ENCODE results near the gene CLDN3. TPM values are rescaled to one million over a fixed set of nuclear protein-coding genes. Genes with fewer than 3 reads are reported as not detected.
A peak's percentile ranks its signal among the peaks of the same experiment; 100 is the strongest.

The CLDN3 gene
- polyA plus RNA-seq, 1 donor from 2014 or later = not detected

DNA sequence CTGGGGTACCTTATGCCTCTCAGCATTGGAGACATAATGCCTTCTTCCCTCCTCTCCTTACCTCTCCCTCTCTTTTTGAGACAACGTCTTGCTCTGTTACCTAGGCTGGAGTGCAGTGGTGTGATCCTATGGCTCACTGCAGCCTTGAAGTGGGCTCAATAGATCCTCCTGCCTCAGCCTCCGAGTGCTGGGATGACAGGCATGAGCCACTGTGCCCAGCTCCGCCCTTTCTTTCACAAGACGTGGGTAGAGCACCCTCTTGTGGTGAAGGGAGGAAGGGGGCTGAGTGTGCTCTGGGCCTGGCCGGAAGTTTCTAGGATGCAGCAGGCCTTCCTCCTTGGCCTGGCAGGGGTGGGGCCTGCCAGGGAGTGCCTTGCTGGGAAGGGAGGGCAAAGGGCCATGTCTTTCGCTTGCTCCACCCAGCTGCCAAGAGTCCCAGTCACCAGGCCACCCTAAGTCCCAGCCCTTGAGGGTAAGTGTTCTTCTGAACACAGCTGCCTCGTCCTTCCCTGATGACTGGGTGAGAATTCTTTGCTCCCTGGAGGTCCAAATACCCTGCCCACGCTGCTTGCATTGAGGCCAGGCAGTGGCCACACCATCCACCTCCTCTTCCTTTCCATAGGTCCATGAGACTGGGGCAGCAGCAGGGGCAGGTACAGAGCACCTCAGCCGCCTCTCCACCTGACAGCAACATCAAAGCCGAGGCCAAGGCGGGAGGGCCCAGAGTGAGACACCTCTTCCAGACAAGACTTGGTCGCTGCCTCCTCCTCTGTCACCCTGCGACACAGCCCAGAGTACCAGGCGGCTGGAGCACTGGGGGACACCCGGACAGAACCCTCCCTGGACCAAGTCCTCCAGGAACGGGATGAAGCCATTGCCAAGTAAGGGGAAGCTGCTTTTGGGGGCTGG, 35.2 kb downstream of the CLDN3 start:
- H2AFZ ChIP-seq (ENCODE audit: low read depth, low read length) = no peak overlapping the region
- H3K9ac ChIP-seq (ENCODE audit: low read length) = no peak overlapping the region
- H3F3A ChIP-seq (ENCODE audit: insufficient read depth, low read length, poor library complexity, severe bottlenecking) = no peaks in the 10 kb centered on the region
- no peaks in the 10 kb centered on the region for H3K9me3 ChIP-seq (ENCODE audit: low read length)
- no peaks in the 10 kb centered on the region for H3K27me3 ChIP-seq (ENCODE audit: insufficient read depth, low read depth, low read length)
- no peaks in the 10 kb centered on the region for H3K79me2 ChIP-seq (replicated peaks; ENCODE audit: insufficient read depth, low read length)
- H4K20me1 ChIP-seq (ENCODE audit: insufficient read depth) = no peaks in the 10 kb centered on the region
- H3K36me3 ChIP-seq (ENCODE audit: insufficient read depth, low read length) = no peaks in the 10 kb centered on the region
- no peak overlapping the region for H3K27ac ChIP-seq (ENCODE audit: low read length)
- no peaks in the 10 kb centered on the region for H3K9me2 ChIP-seq (ENCODE audit: insufficient read depth, low read length)
- no peak overlapping the region for H3K4me2 ChIP-seq (ENCODE audit: low read length)
- no peak overlapping the region for H3K4me3 ChIP-seq (ENCODE audit: low read length)
- no peak for TF ChIP-seq POLR2AphosphoS5 (IDR thresholded peaks at IDR 0.05)
- peak; percentile 21 for TF ChIP-seq SMC3 (conservative IDR thresholded peaks at IDR 0.05; ENCODE audit: poor library complexity)
- TF ChIP-seq, protein P1, sequence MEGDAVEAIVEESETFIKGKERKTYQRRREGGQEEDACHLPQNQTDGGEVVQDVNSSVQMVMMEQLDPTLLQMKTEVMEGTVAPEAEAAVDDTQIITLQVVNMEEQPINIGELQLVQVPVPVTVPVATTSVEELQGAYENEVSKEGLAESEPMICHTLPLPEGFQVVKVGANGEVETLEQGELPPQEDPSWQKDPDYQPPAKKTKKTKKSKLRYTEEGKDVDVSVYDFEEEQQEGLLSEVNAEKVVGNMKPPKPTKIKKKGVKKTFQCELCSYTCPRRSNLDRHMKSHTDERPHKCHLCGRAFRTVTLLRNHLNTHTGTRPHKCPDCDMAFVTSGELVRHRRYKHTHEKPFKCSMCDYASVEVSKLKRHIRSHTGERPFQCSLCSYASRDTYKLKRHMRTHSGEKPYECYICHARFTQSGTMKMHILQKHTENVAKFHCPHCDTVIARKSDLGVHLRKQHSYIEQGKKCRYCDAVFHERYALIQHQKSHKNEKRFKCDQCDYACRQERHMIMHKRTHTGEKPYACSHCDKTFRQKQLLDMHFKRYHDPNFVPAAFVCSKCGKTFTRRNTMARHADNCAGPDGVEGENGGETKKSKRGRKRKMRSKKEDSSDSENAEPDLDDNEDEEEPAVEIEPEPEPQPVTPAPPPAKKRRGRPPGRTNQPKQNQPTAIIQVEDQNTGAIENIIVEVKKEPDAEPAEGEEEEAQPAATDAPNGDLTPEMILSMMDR (IDR thresholded peaks at IDR 0.05; ENCODE audit: poor library complexity, severe bottlenecking) = peak; percentile 53
- TF ChIP-seq TAF1 (IDR thresholded peaks at IDR 0.05; ENCODE audit: low read depth) = no peak
- no peak for TF ChIP-seq EP300 (conservative IDR thresholded peaks at IDR 0.05; ENCODE audit: poor library complexity, severe bottlenecking)
- TF ChIP-seq RAD21 (conservative IDR thresholded peaks at IDR 0.05) = peak; percentile 33

DNA sequence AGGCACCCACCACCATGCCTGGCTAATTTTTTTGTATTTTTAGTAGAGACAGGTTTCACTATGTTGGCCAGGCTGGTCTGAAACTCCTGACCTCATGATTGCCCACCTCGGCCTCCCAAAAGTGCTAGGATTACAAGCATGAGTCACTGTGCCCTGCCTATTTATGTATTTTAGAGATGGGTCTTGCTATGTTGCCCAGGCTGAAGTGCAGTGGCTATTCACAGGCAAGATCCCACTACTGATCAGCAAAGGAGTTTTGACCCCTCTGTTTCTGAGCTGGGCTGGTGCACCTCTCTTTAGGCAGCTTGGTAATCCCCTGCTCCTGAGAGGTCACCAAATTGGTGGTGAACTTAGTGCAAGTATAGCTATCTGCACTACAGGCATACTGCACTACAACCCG, 37.7 kb downstream of the CLDN3 start:
- no peaks in the 10 kb centered on the region for H3F3A ChIP-seq (ENCODE audit: insufficient read depth, low read length, poor library complexity, severe bottlenecking)
- no peak overlapping the region for H3K27ac ChIP-seq (ENCODE audit: low read length)
- H4K20me1 ChIP-seq (ENCODE audit: insufficient read depth) = no peaks in the 10 kb centered on the region
- H3K36me3 ChIP-seq (ENCODE audit: insufficient read depth, low read length) = no peaks in the 10 kb centered on the region
- no peaks in the 10 kb centered on the region for H3K9me3 ChIP-seq (ENCODE audit: low read length)
- no peaks in the 10 kb centered on the region for H3K9me2 ChIP-seq (ENCODE audit: insufficient read depth, low read length)
- H3K4me2 ChIP-seq (ENCODE audit: low read length) = no peak overlapping the region
- no peak overlapping the region for H3K4me3 ChIP-seq (ENCODE audit: low read length)
- TF ChIP-seq, protein P1 (IDR thresholded peaks at IDR 0.05; ENCODE audit: poor library complexity, severe bottlenecking) = no peak
- no peak for TF ChIP-seq RAD21 (conservative IDR thresholded peaks at IDR 0.05)
- TF ChIP-seq SMC3 (conservative IDR thresholded peaks at IDR 0.05; ENCODE audit: poor library complexity) = no peak
- no peak for TF ChIP-seq EP300 (conservative IDR thresholded peaks at IDR 0.05; ENCODE audit: poor library complexity, severe bottlenecking)
- no peak for TF ChIP-seq MXI1 (conservative IDR thresholded peaks at IDR 0.05; ENCODE audit: poor library complexity, severe bottlenecking)
- no peak for TF ChIP-seq EZH2 (IDR thresholded peaks at IDR 0.05; ENCODE audit: borderline replicate concordance, insufficient read depth, low read length, poor library complexity, severe bottlenecking)
- no peak for TF ChIP-seq TAF1 (IDR thresholded peaks at IDR 0.05; ENCODE audit: low read depth)
- no peak for TF ChIP-seq POLR2AphosphoS5 (IDR thresholded peaks at IDR 0.05)
- TF ChIP-seq, protein P2, sequence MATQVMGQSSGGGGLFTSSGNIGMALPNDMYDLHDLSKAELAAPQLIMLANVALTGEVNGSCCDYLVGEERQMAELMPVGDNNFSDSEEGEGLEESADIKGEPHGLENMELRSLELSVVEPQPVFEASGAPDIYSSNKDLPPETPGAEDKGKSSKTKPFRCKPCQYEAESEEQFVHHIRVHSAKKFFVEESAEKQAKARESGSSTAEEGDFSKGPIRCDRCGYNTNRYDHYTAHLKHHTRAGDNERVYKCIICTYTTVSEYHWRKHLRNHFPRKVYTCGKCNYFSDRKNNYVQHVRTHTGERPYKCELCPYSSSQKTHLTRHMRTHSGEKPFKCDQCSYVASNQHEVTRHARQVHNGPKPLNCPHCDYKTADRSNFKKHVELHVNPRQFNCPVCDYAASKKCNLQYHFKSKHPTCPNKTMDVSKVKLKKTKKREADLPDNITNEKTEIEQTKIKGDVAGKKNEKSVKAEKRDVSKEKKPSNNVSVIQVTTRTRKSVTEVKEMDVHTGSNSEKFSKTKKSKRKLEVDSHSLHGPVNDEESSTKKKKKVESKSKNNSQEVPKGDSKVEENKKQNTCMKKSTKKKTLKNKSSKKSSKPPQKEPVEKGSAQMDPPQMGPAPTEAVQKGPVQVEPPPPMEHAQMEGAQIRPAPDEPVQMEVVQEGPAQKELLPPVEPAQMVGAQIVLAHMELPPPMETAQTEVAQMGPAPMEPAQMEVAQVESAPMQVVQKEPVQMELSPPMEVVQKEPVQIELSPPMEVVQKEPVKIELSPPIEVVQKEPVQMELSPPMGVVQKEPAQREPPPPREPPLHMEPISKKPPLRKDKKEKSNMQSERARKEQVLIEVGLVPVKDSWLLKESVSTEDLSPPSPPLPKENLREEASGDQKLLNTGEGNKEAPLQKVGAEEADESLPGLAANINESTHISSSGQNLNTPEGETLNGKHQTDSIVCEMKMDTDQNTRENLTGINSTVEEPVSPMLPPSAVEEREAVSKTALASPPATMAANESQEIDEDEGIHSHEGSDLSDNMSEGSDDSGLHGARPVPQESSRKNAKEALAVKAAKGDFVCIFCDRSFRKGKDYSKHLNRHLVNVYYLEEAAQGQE (IDR thresholded peaks at IDR 0.05; ENCODE audit: borderline replicate concordance) = no peak
- H3K9ac ChIP-seq (ENCODE audit: low read length) = no peak overlapping the region
- H3K27me3 ChIP-seq (ENCODE audit: insufficient read depth, low read depth, low read length) = no peaks in the 10 kb centered on the region
- H3K79me2 ChIP-seq (replicated peaks; ENCODE audit: insufficient read depth, low read length) = no peaks in the 10 kb centered on the region
- no peak overlapping the region for H2AFZ ChIP-seq (ENCODE audit: low read depth, low read length)

Data from neural cell (in vitro differentiated cells).